Measurements from ENCODE around the gene ASB10.

DNA sequence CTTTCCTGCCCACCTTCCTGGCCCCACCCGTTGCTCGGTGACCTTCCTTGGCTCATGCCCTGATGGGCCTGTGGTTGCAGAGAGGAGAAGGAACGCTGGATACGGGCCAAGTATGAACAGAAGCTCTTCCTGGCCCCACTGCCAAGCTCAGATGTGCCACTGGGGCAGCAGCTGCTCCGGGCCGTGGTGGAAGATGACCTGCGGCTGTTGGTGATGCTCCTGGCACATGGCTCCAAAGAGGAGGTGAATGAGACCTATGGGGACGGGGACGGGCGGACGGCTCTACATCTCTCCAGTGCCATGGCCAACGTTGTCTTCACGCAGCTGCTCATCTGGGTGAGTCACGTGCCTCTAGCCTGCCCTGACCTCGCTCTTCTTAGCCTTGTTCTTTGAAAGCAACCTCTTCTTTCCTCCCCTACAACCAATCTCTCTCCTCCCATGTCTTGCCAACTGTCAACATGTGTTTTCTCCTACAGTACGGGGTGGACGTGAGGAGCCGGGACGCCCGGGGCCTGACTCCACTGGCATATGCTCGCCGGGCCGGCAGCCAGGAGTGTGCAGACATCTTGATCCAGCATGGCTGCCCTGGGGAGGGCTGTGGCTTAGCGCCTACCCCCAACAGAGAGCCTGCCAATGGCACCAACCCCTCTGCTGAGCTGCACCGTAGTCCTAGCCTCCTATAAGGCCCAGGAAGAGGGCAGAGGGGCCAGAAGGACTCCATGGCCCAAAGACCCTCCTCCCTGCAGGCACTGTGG, 43.6 kb downstream of the ASB10 start:
- TF ChIP-seq RCOR1 (IDR thresholded peaks at IDR 0.05; ENCODE audit: insufficient replicate concordance, low read length) (no peak), USF2 (IDR thresholded peaks at IDR 0.05; ENCODE audit: low read depth, low read length) (no peak)
- TF ChIP-seq, protein P1, sequence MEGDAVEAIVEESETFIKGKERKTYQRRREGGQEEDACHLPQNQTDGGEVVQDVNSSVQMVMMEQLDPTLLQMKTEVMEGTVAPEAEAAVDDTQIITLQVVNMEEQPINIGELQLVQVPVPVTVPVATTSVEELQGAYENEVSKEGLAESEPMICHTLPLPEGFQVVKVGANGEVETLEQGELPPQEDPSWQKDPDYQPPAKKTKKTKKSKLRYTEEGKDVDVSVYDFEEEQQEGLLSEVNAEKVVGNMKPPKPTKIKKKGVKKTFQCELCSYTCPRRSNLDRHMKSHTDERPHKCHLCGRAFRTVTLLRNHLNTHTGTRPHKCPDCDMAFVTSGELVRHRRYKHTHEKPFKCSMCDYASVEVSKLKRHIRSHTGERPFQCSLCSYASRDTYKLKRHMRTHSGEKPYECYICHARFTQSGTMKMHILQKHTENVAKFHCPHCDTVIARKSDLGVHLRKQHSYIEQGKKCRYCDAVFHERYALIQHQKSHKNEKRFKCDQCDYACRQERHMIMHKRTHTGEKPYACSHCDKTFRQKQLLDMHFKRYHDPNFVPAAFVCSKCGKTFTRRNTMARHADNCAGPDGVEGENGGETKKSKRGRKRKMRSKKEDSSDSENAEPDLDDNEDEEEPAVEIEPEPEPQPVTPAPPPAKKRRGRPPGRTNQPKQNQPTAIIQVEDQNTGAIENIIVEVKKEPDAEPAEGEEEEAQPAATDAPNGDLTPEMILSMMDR (conservative IDR thresholded peaks at IDR 0.05; ENCODE audit: low read depth, low read length), result no peak

All from IMR-90 (cell line).